GM03348 (cell line): ENCODE measurements around the gene SCAANT1.

ENCODE experiments used
- DNase-seq: peaks from one replicate; pipeline ENCODE4 v3.0.0; 2012; ENCODE audit warnings: low spot score

The SCAANT1 gene

DNA sequence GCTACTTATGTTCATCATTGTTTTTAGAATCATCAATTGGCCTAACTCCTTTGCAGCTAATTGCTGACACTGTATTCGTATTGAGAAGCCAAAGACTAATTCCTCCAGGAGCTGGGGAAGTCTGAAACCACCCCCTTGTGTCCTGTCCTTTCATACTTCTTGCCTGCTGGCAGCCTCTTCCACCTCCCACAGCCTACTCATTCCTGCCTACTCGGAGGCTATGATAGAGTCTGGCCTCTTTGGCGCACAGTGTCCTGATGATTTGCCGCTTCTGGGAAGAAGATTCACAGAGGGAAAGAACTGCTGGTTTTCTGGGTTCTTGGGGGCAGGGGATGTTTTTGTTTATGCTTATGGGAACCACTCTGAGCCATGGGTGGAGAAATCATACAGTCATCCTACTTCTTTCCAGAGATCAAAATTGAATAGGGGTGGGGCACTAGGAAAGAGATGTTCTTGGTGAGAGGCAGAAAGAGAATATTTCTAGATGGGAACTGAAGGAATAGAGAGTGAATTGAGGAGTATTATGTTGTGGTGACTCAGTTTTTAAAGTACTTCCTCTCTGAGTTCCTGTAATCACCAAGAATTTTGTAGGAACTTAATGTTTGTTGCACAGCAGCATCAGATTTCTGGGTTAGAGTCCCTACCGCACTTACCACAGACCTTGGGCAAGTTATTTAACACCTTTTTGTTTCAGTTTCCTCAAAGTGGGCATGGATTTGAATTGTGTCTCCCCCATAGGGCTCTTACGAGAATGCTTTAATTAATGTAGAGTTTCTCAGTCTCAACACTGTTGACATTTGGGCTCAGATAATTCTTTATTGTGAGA, 22.1 kb upstream of the SCAANT1 start:
- DNase-seq: no peak

DNA sequence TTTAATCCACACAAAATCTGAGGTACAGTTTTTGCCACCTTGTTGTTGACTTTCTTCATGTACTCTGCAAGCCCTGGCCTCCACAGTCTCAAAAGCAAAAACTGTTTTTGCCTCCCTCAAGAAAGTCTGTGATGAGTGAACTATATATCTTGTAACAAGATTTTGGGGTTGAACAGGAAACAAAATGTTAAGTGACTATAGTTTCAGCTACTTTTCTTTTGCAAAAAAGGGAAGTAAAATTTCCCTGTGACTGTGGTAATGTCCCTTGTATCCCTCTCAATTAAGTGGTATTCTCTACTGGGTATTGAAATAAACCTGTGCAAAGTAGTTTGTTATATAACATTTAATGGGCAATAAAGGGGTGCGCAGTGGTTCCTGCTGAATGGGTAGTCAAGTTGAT, 21.3 kb upstream of the SCAANT1 start:
- DNase-seq: no peak

DNA sequence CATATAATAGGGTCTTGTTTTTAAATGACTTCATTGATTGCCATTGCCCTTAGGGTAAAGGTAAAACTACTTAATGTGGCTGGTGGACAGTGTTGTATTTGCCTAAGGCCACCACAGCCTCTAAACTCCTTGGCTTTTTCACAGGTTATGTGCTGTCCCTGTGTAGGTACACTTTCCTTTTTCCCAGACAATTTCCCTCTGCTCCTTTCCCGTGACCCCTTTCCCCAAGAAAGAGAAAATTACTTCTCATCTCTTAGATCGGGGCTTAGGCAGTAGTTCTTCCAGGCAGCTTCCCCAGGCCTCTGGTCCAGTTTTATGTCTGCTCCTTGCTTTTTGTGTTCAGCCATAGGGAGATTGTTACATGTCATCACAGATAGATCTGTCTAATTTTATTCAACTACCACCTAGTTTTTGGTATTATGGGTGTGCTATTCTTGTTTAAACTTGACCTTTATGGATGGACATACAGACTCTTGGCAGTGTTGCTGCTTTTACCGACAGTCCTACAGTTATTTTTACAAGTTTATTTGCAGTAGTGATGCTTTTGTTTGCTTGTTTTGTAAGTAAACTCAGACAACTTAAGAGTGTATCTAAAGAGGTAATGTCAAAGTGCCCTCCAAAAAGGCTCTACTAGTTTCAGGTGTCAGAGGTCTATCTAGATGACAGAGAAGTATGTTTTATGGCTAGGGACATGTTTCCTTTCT, 20.5 kb upstream of the SCAANT1 start:
- DNase-seq: no peak

DNA sequence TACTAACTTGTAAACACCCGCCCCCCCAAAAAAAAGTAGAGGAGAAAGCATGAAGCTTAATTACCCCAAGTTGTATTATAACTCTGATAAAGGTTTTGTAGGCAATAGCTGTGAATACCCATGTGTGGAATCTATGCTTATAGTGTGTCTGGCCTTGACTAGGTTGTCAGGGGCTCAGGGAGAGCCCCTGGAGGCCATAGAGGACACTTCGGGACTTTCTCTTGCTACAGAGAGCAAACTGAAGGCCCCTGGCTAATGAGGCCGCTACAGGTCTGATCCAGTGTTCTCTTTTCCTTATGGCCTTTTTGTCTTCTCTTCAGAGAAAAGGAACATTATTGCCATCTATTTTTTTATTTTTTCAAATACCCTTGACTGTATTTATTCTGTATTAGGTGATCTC, 19.1 kb upstream of the SCAANT1 start:
- DNase-seq: no peak

- no peak for DNase-seq
These were observed 15.5 kb upstream of the SCAANT1 start for GRCh38 chr3:63927422-63928280.

DNA sequence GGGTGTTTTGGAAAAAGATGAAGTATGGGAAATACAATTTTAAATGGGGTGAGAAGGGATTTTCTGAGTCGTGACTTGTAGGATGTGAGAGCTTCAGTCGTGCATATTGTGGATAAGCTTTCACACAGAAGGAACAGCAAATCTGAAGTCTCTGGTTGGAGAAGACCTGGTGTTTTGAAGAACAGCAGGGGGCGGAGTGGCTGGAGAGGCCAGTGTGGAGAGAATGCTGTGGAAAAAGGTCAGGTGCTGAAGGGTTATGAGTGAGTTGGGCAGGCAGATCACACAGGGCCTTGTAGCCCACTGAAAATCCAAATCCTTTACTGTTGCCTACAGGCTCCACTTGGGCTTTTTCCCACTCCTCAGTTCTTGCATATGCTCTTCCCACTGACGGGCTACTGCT, 14.1 kb upstream of the SCAANT1 start:
- no peak for DNase-seq

DNA sequence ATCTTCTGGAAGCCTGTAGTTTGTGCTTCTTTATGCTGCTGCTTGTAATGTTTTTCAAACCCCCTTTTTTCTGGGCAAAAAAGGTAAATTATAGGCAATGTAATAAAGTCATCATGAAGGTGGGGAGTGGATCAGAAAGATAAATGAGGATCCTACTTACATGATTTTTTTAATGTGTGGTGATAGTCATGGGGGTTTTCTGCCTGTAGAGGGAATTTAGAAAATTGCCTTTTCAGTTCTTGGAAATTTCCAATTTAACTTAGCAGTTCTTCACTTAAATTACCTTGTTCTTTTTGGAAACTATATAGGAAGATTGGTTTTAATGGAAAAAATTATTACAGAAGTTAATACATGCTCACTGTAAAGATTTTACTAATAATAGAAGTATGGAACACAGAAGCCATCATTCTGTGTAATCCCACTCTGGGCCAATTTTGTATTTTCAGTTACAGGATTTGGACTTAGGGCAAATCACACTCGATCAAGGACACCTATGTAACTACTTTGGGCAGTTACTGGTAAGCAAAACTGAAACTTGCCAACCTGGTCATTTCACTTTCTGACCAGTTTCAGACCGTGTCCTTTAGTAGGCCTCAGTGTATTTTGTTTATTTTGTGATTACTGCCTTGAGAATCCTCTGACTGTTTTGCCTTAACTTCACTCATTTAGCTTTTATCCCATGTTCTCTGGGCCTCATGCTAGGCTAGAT, 10.5 kb upstream of the SCAANT1 start:
- DNase-seq: no peak

GRCh38 chr3:63921741-63922482, 9.7 kb upstream of the SCAANT1 start:
- no peak for DNase-seq

GRCh38 chr3:63920001-63920400, 7.8 kb upstream of the SCAANT1 start:
- DNase-seq: no peak

DNA sequence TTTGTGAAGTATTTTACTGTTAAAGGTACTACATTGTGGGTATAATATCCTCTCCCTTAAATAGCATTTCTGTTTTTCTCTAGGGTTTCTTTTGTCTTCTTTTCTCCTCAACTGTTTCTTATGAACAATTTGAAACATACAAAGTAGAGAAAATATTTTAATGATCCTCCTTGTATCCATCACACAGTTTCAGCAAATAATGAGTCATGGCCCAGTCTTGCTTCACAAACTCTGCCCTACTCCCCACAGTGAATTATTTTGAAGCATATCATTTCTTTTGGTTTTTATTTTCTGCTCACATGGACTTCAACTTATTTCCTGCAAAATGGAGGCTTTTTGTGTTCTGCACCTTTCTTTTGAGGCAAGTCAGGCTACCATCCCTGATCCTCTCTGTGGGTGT, 6.1 kb upstream of the SCAANT1 start:
- DNase-seq: peak; percentile 74

DNA sequence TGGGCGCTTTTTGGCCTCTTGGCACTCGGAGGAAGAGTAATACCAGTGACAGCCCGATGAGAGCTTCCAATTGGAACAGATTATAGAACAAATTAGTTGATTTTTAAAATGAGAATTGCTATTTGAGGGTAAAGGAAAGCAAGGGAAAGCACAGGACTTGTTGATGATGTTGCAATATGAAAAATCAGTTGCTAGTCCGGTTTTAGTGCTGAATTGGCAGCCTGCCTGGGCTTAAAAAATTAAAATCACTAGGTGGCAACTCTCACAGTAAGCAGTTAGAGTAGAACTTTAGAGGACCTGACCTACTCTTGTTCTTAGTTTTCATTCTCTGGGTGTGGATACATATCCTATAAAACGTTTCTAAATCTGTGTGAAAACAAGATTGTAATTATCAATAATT, 2.1 kb upstream of the SCAANT1 start:
- peak; percentile 55 for DNase-seq

DNA sequence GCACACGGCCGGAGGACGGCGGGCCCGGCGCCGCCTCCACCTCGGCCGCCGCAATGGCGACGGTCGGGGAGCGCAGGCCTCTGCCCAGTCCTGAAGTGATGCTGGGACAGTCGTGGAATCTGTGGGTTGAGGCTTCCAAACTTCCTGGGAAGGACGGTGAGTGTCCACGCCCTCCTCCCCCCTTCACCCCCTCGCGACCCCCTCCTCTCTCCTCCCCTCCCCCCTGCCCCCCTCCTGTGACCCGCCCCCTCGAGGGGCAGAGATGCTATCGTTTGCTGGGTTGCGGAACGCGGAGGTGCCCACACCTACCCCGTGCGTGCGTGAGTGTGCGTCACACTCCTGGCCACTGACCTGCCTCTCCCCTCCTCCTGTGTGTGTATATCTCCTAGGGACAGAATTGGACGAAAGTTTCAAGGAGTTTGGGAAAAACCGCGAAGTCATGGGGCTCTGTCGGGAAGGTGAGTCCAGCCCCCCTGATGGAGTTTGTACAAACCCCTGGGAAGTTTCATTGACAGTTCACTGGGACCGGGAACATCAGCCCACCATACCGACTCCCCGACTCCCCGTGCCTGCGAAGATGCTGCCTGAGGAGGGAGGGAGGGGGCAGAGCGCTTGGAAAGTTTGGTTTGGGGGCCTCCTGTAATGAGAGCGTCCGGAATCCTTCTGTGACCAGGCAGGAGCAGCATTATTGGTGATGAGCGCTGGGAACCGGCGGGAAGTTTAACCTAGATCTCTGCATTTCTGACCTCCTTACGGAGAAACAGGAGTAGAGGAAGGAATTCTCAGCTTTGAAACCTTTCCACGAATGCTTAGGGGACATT, 795 bp upstream of the SCAANT1 start:
- DNase-seq: peak; percentile 41

GRCh38 chr3:63911509-63911872, 692 bp downstream of the SCAANT1 start:
- peak; percentile 19 for DNase-seq

- DNase-seq: no peak
These were observed 1.3 kb downstream of the SCAANT1 start for GRCh38 chr3:63910891-63911290.

GRCh38 chr3:63910001-63910400, 2.2 kb downstream of the SCAANT1 start:
- no peak for DNase-seq

DNA sequence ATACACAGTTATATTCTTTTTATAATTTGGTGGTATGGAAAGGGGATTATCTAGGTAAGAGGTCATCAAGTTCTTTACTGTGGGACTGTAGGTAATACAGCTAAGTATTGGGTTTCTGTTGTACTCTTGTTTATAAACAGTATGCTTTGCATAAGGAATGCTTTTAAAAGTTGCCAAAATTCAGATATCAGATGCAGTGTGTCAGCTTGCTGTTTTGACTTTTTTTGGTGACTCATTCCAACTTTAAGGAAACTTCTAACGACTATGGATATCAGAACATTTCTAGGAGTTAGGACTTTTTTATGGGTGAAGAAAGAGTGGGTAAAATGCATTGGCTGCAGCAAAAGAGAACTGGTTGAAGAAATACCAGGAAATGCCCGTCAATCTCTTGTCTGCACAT, 2.8 kb downstream of the SCAANT1 start:
- DNase-seq: no peak

DNA sequence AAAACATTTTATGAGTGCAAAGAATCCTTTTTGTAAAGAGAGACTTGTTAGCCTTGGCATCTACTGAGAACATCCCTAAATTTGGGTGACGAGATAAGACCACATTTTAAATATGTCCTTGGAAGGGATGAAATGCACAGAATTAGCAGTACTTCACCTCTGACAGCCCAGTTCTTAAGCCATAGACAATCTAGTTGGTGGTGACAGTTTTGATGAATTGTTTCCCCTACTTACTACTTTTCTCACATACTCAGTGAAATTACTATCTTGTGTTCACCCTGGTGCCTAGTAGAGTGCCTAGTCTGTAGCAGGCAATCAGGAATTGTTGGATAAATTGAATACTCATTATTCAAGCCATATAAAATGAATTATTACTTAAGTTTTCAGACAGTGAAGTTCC, 3.4 kb downstream of the SCAANT1 start:
- no peak for DNase-seq

DNA sequence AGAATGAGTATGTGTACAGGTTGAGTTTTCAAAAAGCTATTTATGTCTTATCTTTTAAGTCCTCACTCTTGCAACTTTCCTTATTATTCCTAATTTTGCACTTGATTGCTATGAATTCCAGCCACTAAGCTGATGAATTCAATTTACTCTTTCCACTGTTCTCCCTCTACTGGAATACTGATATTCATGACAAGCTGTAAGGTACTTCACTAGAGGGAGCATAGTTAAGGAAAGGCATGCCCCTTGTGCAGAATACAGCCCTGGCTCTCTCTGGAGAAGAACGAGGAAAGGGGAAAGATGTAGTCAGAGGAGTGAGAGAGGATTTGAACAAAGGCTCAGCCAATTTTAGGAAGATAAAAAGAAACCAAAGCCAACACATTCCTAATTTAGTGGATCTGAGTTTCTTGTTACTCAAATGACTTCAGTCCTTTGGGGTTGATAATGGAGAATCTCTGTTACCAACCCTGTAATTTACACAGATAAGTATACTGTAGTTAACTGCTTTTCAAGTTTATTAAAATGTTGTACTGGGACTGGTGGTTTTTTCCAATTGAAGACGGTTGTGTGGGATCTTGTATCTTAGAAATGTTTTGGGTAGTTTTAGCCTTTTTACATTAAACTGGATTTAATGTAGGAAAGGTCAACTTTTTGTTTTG, 4.0 kb downstream of the SCAANT1 start:
- DNase-seq: peak; percentile 17

- DNase-seq: no peak
These were observed 6.2 kb downstream of the SCAANT1 start for GRCh38 chr3:63905731-63906620.
